ENCODE results near the gene PTPRG.

The PTPRG gene

DNA sequence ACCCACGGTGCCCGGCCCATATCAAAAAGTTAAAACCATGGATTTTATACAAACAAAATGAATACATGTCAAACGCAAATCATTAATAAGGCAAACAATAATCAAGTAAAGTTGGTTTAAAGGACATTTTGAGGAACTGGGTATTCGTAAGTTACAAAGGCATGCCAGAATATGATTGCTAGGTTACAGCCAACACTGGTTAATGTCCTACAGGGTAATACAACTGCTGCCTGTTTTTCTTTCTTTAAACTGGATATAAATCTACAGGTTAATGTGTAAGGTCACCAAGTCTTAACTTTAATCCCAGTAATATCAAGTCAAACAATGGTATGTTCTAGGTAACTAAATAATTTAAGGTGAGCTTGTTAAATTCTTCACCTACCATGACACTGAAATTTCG lies 166.1 kb downstream of the PTPRG start:
- H3K36me3 ChIP-seq (ENCODE audit: insufficient read depth, low read length) = no peaks in the 10 kb centered on the region
- no peaks in the 10 kb centered on the region for H3K27me3 ChIP-seq (ENCODE audit: insufficient read depth, low read length, poor library complexity, severe bottlenecking)
- H2AFZ ChIP-seq (ENCODE audit: low read length) = no peak overlapping the region
- peaks cover 8% of the 10 kb centered on the region for H4K20me1 ChIP-seq (ENCODE audit: insufficient read depth, low read length, poor library complexity, severe bottlenecking)
- no peaks in the 10 kb centered on the region for H3F3A ChIP-seq (ENCODE audit: low read depth)
- peaks cover 27% of the 10 kb centered on the region for H3K4me1 ChIP-seq (ENCODE audit: insufficient read depth, low read length, poor library complexity, severe bottlenecking)
- no peaks in the 10 kb centered on the region for H3K79me2 ChIP-seq (ENCODE audit: insufficient read depth, low read length)
- no peak overlapping the region for H3K4me3 ChIP-seq (ENCODE audit: low read length, poor library complexity, severe bottlenecking)
- H3K9me2 ChIP-seq (replicated peaks; ENCODE audit: low read depth, low read length) = no peaks in the 10 kb centered on the region
- no peaks in the 10 kb centered on the region for H3K9me3 ChIP-seq (ENCODE audit: insufficient read depth, low read depth, low read length)
- no peak overlapping the region for H3K4me2 ChIP-seq (ENCODE audit: low read depth, low read length, poor library complexity, severe bottlenecking)
- no peak overlapping the region for H3K9ac ChIP-seq (ENCODE audit: low read depth, low read length, poor library complexity, severe bottlenecking)
- TF ChIP-seq, protein P1, sequence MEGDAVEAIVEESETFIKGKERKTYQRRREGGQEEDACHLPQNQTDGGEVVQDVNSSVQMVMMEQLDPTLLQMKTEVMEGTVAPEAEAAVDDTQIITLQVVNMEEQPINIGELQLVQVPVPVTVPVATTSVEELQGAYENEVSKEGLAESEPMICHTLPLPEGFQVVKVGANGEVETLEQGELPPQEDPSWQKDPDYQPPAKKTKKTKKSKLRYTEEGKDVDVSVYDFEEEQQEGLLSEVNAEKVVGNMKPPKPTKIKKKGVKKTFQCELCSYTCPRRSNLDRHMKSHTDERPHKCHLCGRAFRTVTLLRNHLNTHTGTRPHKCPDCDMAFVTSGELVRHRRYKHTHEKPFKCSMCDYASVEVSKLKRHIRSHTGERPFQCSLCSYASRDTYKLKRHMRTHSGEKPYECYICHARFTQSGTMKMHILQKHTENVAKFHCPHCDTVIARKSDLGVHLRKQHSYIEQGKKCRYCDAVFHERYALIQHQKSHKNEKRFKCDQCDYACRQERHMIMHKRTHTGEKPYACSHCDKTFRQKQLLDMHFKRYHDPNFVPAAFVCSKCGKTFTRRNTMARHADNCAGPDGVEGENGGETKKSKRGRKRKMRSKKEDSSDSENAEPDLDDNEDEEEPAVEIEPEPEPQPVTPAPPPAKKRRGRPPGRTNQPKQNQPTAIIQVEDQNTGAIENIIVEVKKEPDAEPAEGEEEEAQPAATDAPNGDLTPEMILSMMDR (conservative IDR thresholded peaks at IDR 0.05; ENCODE audit: low read length) = no peak
- TF ChIP-seq EZH2phosphoT487 (IDR thresholded peaks at IDR 0.05; ENCODE audit: borderline replicate concordance) = no peak

DNA sequence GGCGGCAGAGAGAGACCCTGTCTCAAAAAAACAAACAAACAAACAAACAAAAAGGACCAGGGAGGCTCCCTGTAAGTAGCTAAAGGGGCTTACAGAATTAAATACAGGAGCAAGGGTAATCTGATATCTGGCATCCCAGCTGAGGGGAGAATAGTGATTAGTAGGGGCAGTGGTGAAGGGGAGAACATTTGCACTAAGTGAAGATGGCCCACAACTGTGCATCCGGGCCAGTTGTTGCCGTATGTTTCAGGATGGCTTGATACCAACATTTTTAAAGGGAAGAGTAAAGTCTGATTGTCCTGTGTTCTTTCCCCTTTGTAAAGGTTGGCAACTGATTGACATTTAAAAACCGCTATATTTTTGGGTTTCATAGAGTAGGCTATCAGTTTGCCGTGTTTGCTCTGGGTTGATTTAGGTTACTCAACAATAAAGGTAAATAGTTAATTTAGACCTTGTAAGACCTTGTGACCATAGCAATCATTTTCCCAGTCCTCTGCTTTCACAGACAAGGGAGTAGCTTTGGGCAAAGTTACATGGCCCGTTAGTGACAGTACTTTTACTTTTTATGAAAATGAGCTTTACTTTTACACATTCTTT lies 167.8 kb downstream of the PTPRG start:
- no peak overlapping the region for H3K4me2 ChIP-seq (ENCODE audit: low read depth, low read length, poor library complexity, severe bottlenecking)
- no peaks in the 10 kb centered on the region for H3K27me3 ChIP-seq (ENCODE audit: insufficient read depth, low read length, poor library complexity, severe bottlenecking)
- no peak overlapping the region for H3K4me3 ChIP-seq (ENCODE audit: low read length, poor library complexity, severe bottlenecking)
- peaks cover 4% of the 10 kb centered on the region for H4K20me1 ChIP-seq (ENCODE audit: insufficient read depth, low read length, poor library complexity, severe bottlenecking)
- no peaks in the 10 kb centered on the region for H3K9me3 ChIP-seq (ENCODE audit: insufficient read depth, low read depth, low read length)
- H3K79me2 ChIP-seq (ENCODE audit: insufficient read depth, low read length) = no peaks in the 10 kb centered on the region
- H3K9ac ChIP-seq (ENCODE audit: low read depth, low read length, poor library complexity, severe bottlenecking) = no peak overlapping the region
- no peaks in the 10 kb centered on the region for H3F3A ChIP-seq (ENCODE audit: low read depth)
- H3K36me3 ChIP-seq (ENCODE audit: insufficient read depth, low read length) = no peaks in the 10 kb centered on the region
- TF ChIP-seq, protein P1 (conservative IDR thresholded peaks at IDR 0.05; ENCODE audit: low read length) = no peak
- no peak for TF ChIP-seq EZH2phosphoT487 (IDR thresholded peaks at IDR 0.05; ENCODE audit: borderline replicate concordance)
- H3K4me1 ChIP-seq (ENCODE audit: insufficient read depth, low read length, poor library complexity, severe bottlenecking) = peaks cover 23% of the 10 kb centered on the region
- no peaks in the 10 kb centered on the region for H3K9me2 ChIP-seq (replicated peaks; ENCODE audit: low read depth, low read length)
- no peak overlapping the region for H2AFZ ChIP-seq (ENCODE audit: low read length)

DNA sequence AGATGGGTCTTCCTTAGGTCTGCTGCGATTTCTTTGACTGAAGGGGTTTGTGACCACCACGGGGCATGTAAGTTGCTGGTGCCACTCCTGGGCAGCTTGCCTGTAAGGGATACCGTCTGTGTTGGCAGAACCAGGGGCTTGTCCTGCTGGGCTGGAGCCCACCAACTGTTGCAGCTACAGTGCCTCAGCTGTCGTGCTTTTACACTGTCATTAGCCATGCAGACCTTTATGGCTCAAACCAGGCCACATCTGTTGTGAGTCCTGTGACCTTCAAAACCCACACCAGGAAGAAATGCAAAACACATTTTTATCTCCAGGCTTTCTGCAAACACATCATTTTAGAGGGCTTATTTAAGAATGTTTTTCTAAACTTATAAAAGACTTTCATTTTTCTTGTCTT lies 168.7 kb downstream of the PTPRG start:
- H3K4me1 ChIP-seq (ENCODE audit: insufficient read depth, low read length, poor library complexity, severe bottlenecking) = peaks cover 17% of the 10 kb centered on the region
- H3F3A ChIP-seq (ENCODE audit: low read depth) = no peaks in the 10 kb centered on the region
- H3K4me3 ChIP-seq (ENCODE audit: low read length, poor library complexity, severe bottlenecking) = no peak overlapping the region
- no peaks in the 10 kb centered on the region for H3K79me2 ChIP-seq (ENCODE audit: insufficient read depth, low read length)
- no peak overlapping the region for H3K4me2 ChIP-seq (ENCODE audit: low read depth, low read length, poor library complexity, severe bottlenecking)
- peaks cover 4% of the 10 kb centered on the region for H4K20me1 ChIP-seq (ENCODE audit: insufficient read depth, low read length, poor library complexity, severe bottlenecking)
- H3K9me2 ChIP-seq (replicated peaks; ENCODE audit: low read depth, low read length) = no peaks in the 10 kb centered on the region
- H3K9ac ChIP-seq (ENCODE audit: low read depth, low read length, poor library complexity, severe bottlenecking) = no peak overlapping the region
- no peaks in the 10 kb centered on the region for H3K27me3 ChIP-seq (ENCODE audit: insufficient read depth, low read length, poor library complexity, severe bottlenecking)
- H3K36me3 ChIP-seq (ENCODE audit: insufficient read depth, low read length) = no peaks in the 10 kb centered on the region
- no peaks in the 10 kb centered on the region for H3K9me3 ChIP-seq (ENCODE audit: insufficient read depth, low read depth, low read length)
- TF ChIP-seq, protein P1 (conservative IDR thresholded peaks at IDR 0.05; ENCODE audit: low read length) = no peak
- TF ChIP-seq EZH2phosphoT487 (IDR thresholded peaks at IDR 0.05; ENCODE audit: borderline replicate concordance) = no peak
- H2AFZ ChIP-seq (ENCODE audit: low read length) = no peak overlapping the region

All from Loucy (cell line).